Measurements from ENCODE around the gene MUSTN1. TPM values are rescaled to one million over a fixed set of nuclear protein-coding genes. Genes with fewer than 3 reads are reported as not detected.

MUSTN1 gene
- total RNA-seq (10 to 100 TPM in 1 of 5 donors, 1 to 10 TPM in 4; 1.6 to 10.2 (median 4.1) TPM), total RNA-seq (0 to 0.44 (median 0.06) reads per million in 29 experiments)
- total RNA-seq (2013), result 3.3 TPM

DNA sequence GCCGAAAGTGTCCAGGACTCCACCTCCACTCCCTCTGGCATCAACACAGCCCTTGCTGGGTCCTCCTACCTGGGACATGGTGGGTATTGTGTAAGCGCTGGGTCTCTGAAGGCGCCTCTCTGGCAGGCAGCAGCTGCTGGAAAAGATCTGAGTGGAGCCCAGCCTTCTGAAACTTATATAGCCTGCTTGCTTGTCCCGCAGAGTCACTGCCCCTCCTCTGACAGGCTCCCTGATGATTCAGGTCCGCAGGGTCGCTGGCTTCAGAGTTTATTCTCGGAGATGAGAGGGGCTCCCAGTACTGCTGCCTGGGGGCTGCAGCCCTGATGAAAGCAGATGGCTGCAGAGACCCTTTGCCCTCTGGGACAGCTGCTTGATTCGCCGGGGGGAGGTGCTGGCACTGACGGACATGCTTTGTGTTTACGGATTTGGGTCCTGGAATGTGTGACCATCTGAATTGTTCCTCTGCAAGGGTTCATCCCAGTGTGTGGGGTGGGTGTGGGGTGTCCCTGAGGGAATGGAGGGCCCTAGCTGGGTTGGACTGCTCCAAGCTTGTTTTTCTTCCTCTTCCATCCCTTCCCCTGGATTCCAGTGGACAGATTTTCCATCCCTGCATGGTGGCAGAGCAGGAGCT lies at the start of gene MUSTN1:
Gene MUSTN1, minus strand, starts transcription at position 149 of the 631 bp plus-strand sequence. Its CDS starts 71 bp downstream, at position 78.
- Histone ChIP-seq H3K4me3 (ENCODE audit: control insufficient read depth in 1 of 2, extremely low read depth in 1 of 2, low read length in 1 of 2) (no peak within 1 kb of the TSS), H3K4me1 (ENCODE audit: control insufficient read depth in 1 of 2, extremely low read depth in 1 of 2, insufficient read depth in 2 of 2, low read length in 2 of 2) (peaks cover 7 to 25% of the 10 kb centered on the region in 2 experiments), H3K27ac (ENCODE audit: low read length) (no peak within 1 kb of the TSS), H3K36me3 (ENCODE audit: control insufficient read depth in 2 of 2, extremely low read depth in 1 of 2, insufficient read depth in 1 of 2, low read length in 1 of 2) (peaks cover 10 to 17% of the 10 kb centered on the region in 2 donors), H3K27me3 (replicated peaks in 1 of 2; ENCODE audit: control insufficient read depth in 2 of 2, extremely low read depth in 1 of 2, insufficient read depth in 2 of 2, low read length in 1 of 2) (no peaks in the 10 kb centered on the region), H3K9me3 (no peaks in the 10 kb centered on the region)
- H3K27ac Mint-ChIP-seq, result no peak within 1 kb of the TSS
- H3K27me3 Mint-ChIP-seq, result no peaks in the 10 kb centered on the region
- ChIA-PET POLR2A (no interaction called here), CTCF (no interaction called here)
- no peak within 1 kb of the TSS for H3K4me3 Mint-ChIP-seq
- DNase-seq (no peak), ATAC-seq (replicated peaks in 1 of 4) (no peak)
- H3K9me3 Mint-ChIP-seq, result no peaks in the 10 kb centered on the region
- H3K36me3 Mint-ChIP-seq, result peaks cover 18% of the 10 kb centered on the region
- peaks cover 23 to 32% (median 28%) of the 10 kb centered on the region in 3 donors for H3K4me1 Mint-ChIP-seq
- 94% methylated on average over 9 of the region's 11 CpGs for WGBS (ENCODE audit: insufficient coverage)

GRCh38 chr3:52882377-52882776 lies 47.6 kb upstream of the MUSTN1 start:
- DNase-seq, result no peak
- H3K27ac Mint-ChIP-seq, result no peak overlapping the region
- Histone ChIP-seq H3K9me3 (no peaks in the 10 kb centered on the region), H3K27ac (ENCODE audit: low read length) (no peak overlapping the region), H3K27me3 (replicated peaks in 1 of 2; ENCODE audit: control insufficient read depth in 2 of 2, extremely low read depth in 1 of 2, insufficient read depth in 2 of 2, low read length in 1 of 2) (no peaks in the 10 kb centered on the region), H3K4me3 (ENCODE audit: control insufficient read depth in 1 of 2, extremely low read depth in 1 of 2, low read length in 1 of 2) (no peak overlapping the region), H3K4me1 (ENCODE audit: control insufficient read depth in 1 of 2, extremely low read depth in 1 of 2, insufficient read depth in 2 of 2, low read length in 2 of 2) (no peaks in the 10 kb centered on the region), H3K36me3 (ENCODE audit: control insufficient read depth in 2 of 2, extremely low read depth in 1 of 2, insufficient read depth in 1 of 2, low read length in 1 of 2) (peaks cover 0 to 7% of the 10 kb centered on the region in 2 donors)
- peaks cover 46% of the 10 kb centered on the region for H3K36me3 Mint-ChIP-seq
- no peaks in the 10 kb centered on the region for H3K27me3 Mint-ChIP-seq
- WGBS (ENCODE audit: insufficient coverage), result 86% methylated on average over 1 of the region's 4 CpGs
- ChIA-PET POLR2A (no interaction called here), CTCF (interaction anchor here in 1 of 2 donors (1.1 kb wide), 1 partner anchor 17 kb away, joined by 3 read pairs; no protein-coding TSS in a partner anchor)
- peaks cover 8 to 13% (median 9%) of the 10 kb centered on the region in 3 donors for H3K4me1 Mint-ChIP-seq
- no peaks in the 10 kb centered on the region for H3K9me3 Mint-ChIP-seq
- no peak overlapping the region for H3K4me3 Mint-ChIP-seq
- ATAC-seq (replicated peaks in 1 of 4), result no peak

DNA sequence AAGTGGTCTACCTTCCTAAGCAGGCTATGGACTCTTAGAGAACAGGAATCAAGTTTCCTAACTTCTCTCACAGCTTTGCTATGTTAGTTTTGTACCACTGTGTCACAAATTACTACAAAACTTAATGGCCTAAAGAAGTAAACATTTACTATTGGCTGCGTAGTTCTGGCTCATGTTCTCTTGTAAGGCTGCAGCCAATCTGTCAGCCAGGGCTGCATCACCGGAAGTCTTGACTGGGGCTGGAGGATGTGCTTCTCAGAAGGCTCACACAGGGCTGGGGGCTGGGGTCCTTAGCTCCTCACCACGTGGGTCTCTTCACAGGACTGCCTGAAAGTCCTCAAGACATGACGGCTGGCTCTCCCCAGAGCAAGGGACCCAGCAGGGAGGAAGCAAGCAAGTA lies 47.1 kb upstream of the MUSTN1 start:
- H3K36me3 ChIP-seq (ENCODE audit: control insufficient read depth in 2 of 2, extremely low read depth in 1 of 2, insufficient read depth in 1 of 2, low read length in 1 of 2), result peaks cover 0 to 7% of the 10 kb centered on the region in 2 donors
- ATAC-seq (replicated peaks in 1 of 4) (no peak), DNase-seq (no peak)
- Mint-ChIP-seq H3K4me1 (peaks cover 8 to 13% (median 12%) of the 10 kb centered on the region in 3 donors), H3K27ac (no peak overlapping the region), H3K9me3 (no peaks in the 10 kb centered on the region), H3K36me3 (peaks cover 45% of the 10 kb centered on the region), H3K27me3 (no peaks in the 10 kb centered on the region), H3K4me3 (no peak overlapping the region)
- WGBS (ENCODE audit: insufficient coverage), result 86% methylated on average over 4 of the region's 4 CpGs
- no peaks in the 10 kb centered on the region for H3K9me3 ChIP-seq
- H3K4me3 ChIP-seq (ENCODE audit: control insufficient read depth in 1 of 2, extremely low read depth in 1 of 2, low read length in 1 of 2), result no peak overlapping the region
- no peak overlapping the region for H3K27ac ChIP-seq (ENCODE audit: low read length)
- H3K4me1 ChIP-seq (ENCODE audit: control insufficient read depth in 1 of 2, extremely low read depth in 1 of 2, insufficient read depth in 2 of 2, low read length in 2 of 2), result no peaks in the 10 kb centered on the region
- H3K27me3 ChIP-seq (replicated peaks in 1 of 2; ENCODE audit: control insufficient read depth in 2 of 2, extremely low read depth in 1 of 2, insufficient read depth in 2 of 2, low read length in 1 of 2), result no peaks in the 10 kb centered on the region
- ChIA-PET CTCF (interaction anchor here in 1 of 2 donors (1.1 kb wide), 1 partner anchor 18 kb away, joined by 3 read pairs; no protein-coding TSS in a partner anchor), POLR2A (no interaction called here)

- ATAC-seq (replicated peaks in 1 of 4) (no peak), DNase-seq (no peak)
- Histone ChIP-seq H3K4me1 (ENCODE audit: control insufficient read depth in 1 of 2, extremely low read depth in 1 of 2, insufficient read depth in 2 of 2, low read length in 2 of 2) (peaks cover 0 to 3% of the 10 kb centered on the region in 2 experiments), H3K9me3 (no peaks in the 10 kb centered on the region), H3K27ac (ENCODE audit: low read length) (no peak overlapping the region), H3K27me3 (replicated peaks in 1 of 2; ENCODE audit: control insufficient read depth in 2 of 2, extremely low read depth in 1 of 2, insufficient read depth in 2 of 2, low read length in 1 of 2) (no peaks in the 10 kb centered on the region), H3K36me3 (ENCODE audit: control insufficient read depth in 2 of 2, extremely low read depth in 1 of 2, insufficient read depth in 1 of 2, low read length in 1 of 2) (peaks cover 0 to 5% of the 10 kb centered on the region in 2 donors), H3K4me3 (ENCODE audit: control insufficient read depth in 1 of 2, extremely low read depth in 1 of 2, low read length in 1 of 2) (no peak overlapping the region)
- H3K27me3 Mint-ChIP-seq, result no peaks in the 10 kb centered on the region
- WGBS (ENCODE audit: insufficient coverage), result 100% methylated on average over 1 of the region's 3 CpGs
- peaks cover 34% of the 10 kb centered on the region for H3K36me3 Mint-ChIP-seq
- H3K9me3 Mint-ChIP-seq, result no peaks in the 10 kb centered on the region
- CTCF ChIA-PET, result no interaction called here
- H3K4me1 Mint-ChIP-seq, result peaks cover 13 to 25% (median 24%) of the 10 kb centered on the region in 3 donors
- POLR2A ChIA-PET, result interaction anchor here in 1 of 2 donors (1.1 kb wide), 1 partner anchor 12 kb away, joined by 8 read pairs; no protein-coding TSS in a partner anchor
- H3K27ac Mint-ChIP-seq, result no peak overlapping the region
- H3K4me3 Mint-ChIP-seq, result no peak overlapping the region
Measured at GRCh38 chr3:52880474-52880873, 45.7 kb upstream of the MUSTN1 start.

DNA sequence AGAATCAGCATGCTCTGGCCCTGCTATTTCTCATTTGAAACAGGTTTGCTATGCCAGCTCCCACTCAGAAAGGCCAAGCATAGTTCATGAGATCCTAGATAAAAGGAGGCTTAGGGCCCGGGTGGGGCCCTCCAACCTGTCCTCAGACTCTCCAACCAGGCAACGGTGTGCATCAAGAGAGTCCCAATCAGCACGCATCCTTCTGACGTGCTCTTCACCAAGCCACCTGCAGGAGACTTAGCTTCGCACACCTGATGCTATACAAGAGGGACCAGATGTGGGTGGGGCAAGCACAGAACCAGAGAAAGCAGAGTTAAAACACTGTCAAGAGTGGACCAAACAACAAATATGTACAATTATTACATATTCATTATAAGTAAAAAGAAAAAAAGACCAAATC lies 45.2 kb upstream of the MUSTN1 start:
- Histone ChIP-seq H3K36me3 (ENCODE audit: control insufficient read depth in 2 of 2, extremely low read depth in 1 of 2, insufficient read depth in 1 of 2, low read length in 1 of 2) (peaks cover 0 to 5% of the 10 kb centered on the region in 2 donors), H3K4me3 (ENCODE audit: control insufficient read depth in 1 of 2, extremely low read depth in 1 of 2, low read length in 1 of 2) (no peak overlapping the region), H3K27me3 (replicated peaks in 1 of 2; ENCODE audit: control insufficient read depth in 2 of 2, extremely low read depth in 1 of 2, insufficient read depth in 2 of 2, low read length in 1 of 2) (no peaks in the 10 kb centered on the region), H3K27ac (ENCODE audit: low read length) (no peak overlapping the region), H3K4me1 (ENCODE audit: control insufficient read depth in 1 of 2, extremely low read depth in 1 of 2, insufficient read depth in 2 of 2, low read length in 2 of 2) (peaks cover 2 to 7% of the 10 kb centered on the region in 2 experiments), H3K9me3 (no peaks in the 10 kb centered on the region)
- Mint-ChIP-seq H3K4me1 (peaks cover 17 to 29% (median 28%) of the 10 kb centered on the region in 3 donors), H3K27ac (no peak overlapping the region), H3K9me3 (no peaks in the 10 kb centered on the region), H3K36me3 (peaks cover 29% of the 10 kb centered on the region), H3K4me3 (no peak overlapping the region), H3K27me3 (no peaks in the 10 kb centered on the region)
- no peak for DNase-seq
- 80% methylated on average over 2 of the region's 5 CpGs for WGBS (ENCODE audit: insufficient coverage)
- ChIA-PET CTCF (interaction anchor here in 1 of 2 donors (1.3 kb wide), 1 partner anchor 13 kb away, joined by 7 read pairs; no protein-coding TSS in a partner anchor), POLR2A (interaction anchor here in 1 of 2 donors (1.1 kb wide), 1 partner anchor 13 kb away, joined by 8 read pairs; no protein-coding TSS in a partner anchor)
- no peak for ATAC-seq (replicated peaks in 1 of 4)

DNA sequence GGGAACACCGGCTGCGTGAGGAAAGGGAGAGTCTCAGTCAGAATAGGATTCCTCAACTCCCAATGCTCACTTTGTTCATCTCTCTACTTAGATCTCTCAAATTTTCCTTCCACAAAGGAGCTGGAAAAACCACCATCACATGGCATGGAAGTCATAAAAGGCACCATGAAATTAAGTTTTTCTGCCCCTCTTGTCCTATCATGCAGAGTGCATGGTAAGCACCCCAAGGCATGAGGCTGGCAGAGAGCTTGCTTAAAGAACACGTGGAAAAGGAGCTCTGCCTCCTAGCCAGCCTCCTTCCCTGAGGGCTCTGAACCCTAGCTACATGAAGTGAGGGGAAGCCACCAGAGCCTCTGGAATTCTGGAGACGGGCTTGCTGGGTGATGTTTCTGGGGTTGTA lies 44.8 kb upstream of the MUSTN1 start:
- Histone ChIP-seq H3K9me3 (no peaks in the 10 kb centered on the region), H3K27ac (ENCODE audit: low read length) (no peak overlapping the region), H3K4me3 (ENCODE audit: control insufficient read depth in 1 of 2, extremely low read depth in 1 of 2, low read length in 1 of 2) (no peak overlapping the region), H3K27me3 (replicated peaks in 1 of 2; ENCODE audit: control insufficient read depth in 2 of 2, extremely low read depth in 1 of 2, insufficient read depth in 2 of 2, low read length in 1 of 2) (no peaks in the 10 kb centered on the region), H3K36me3 (ENCODE audit: control insufficient read depth in 2 of 2, extremely low read depth in 1 of 2, insufficient read depth in 1 of 2, low read length in 1 of 2) (peaks cover 0 to 5% of the 10 kb centered on the region in 2 donors), H3K4me1 (ENCODE audit: control insufficient read depth in 1 of 2, extremely low read depth in 1 of 2, insufficient read depth in 2 of 2, low read length in 2 of 2) (peaks cover 2 to 8% of the 10 kb centered on the region in 2 experiments)
- DNase-seq (no peak), ATAC-seq (replicated peaks in 1 of 4) (no peak)
- ChIA-PET POLR2A (no interaction called here), CTCF (interaction anchor here in 1 of 2 donors (1.3 kb wide), 1 partner anchor 13 kb away, joined by 7 read pairs; no protein-coding TSS in a partner anchor)
- Mint-ChIP-seq H3K4me3 (no peak overlapping the region), H3K27ac (no peak overlapping the region), H3K36me3 (peaks cover 25% of the 10 kb centered on the region), H3K4me1 (peaks cover 21 to 34% (median 32%) of the 10 kb centered on the region in 3 donors), H3K9me3 (no peaks in the 10 kb centered on the region), H3K27me3 (no peaks in the 10 kb centered on the region)
- 100% methylated on average over 2 of the region's 4 CpGs for WGBS (ENCODE audit: insufficient coverage)
